Epithelial cell of esophagus (primary cell): Measurements from ENCODE around the gene FARP1.

Source experiments
- DNase-seq: peaks from one replicate; pipeline ENCODE4 v3.0.0; 2010; ENCODE audit warnings: low read depth
- H3K4me3 ChIP-seq: 2 replicates; pipeline ENCODE4 v1.5.1; 2011; ENCODE audit warnings: mild to moderate bottlenecking, low read length, control low read depth
- TF ChIP-seq, protein P1 (sequence below): IDR thresholded peaks from 2 replicates; pipeline ENCODE4 v1.5.1; 2011; ENCODE audit warnings: low read depth, mild to moderate bottlenecking, low read length, control low read depth, inconsistent platforms; ENCODE audit not compliant: insufficient read depth; ENCODE audit errors: missing control alignments

Gene FARP1

DNA sequence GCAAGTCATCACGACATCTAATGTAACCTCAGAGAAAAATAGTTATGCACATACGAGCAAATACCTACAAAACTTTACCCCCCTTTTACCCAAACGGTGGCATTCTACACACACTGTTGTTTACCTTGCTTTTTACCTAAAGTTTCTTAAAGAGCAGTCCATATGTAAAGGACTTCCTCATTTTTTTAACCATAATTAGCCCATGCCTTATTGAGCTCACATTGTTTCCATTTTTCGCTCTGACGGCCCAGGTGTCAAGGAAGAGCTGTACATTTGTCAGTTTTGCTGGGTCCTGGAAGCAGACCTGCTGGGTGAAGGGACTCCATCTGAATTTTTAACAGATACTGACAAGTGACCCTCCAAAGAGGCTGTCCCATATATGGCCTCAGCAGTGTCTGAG, 344.6 kb downstream of the FARP1 start:
- TF ChIP-seq, protein P1, sequence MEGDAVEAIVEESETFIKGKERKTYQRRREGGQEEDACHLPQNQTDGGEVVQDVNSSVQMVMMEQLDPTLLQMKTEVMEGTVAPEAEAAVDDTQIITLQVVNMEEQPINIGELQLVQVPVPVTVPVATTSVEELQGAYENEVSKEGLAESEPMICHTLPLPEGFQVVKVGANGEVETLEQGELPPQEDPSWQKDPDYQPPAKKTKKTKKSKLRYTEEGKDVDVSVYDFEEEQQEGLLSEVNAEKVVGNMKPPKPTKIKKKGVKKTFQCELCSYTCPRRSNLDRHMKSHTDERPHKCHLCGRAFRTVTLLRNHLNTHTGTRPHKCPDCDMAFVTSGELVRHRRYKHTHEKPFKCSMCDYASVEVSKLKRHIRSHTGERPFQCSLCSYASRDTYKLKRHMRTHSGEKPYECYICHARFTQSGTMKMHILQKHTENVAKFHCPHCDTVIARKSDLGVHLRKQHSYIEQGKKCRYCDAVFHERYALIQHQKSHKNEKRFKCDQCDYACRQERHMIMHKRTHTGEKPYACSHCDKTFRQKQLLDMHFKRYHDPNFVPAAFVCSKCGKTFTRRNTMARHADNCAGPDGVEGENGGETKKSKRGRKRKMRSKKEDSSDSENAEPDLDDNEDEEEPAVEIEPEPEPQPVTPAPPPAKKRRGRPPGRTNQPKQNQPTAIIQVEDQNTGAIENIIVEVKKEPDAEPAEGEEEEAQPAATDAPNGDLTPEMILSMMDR, result no peak
- DNase-seq, result no peak
- no peak overlapping the region for H3K4me3 ChIP-seq

DNA sequence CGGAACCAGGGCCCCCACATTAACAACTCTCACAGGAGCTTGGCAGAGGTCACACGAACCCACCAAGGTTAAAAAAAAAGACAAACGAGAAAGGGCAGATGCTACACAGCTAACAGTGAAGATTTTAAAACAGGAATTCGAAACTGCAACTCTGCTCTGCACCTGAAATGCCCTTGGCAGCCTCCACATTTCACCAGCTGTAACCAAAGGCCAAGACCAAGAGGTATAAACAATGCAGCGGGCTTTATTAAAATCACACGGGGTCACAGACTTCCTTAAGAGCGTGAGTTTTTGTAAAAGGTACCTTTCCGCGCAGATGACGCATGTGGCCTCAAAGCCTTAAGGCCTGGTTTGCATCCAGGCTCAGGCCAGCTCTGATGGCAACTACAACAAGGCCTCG, 345.8 kb downstream of the FARP1 start:
- no peak for DNase-seq
- H3K4me3 ChIP-seq, result no peak overlapping the region
- TF ChIP-seq, protein P1, result no peak

DNA sequence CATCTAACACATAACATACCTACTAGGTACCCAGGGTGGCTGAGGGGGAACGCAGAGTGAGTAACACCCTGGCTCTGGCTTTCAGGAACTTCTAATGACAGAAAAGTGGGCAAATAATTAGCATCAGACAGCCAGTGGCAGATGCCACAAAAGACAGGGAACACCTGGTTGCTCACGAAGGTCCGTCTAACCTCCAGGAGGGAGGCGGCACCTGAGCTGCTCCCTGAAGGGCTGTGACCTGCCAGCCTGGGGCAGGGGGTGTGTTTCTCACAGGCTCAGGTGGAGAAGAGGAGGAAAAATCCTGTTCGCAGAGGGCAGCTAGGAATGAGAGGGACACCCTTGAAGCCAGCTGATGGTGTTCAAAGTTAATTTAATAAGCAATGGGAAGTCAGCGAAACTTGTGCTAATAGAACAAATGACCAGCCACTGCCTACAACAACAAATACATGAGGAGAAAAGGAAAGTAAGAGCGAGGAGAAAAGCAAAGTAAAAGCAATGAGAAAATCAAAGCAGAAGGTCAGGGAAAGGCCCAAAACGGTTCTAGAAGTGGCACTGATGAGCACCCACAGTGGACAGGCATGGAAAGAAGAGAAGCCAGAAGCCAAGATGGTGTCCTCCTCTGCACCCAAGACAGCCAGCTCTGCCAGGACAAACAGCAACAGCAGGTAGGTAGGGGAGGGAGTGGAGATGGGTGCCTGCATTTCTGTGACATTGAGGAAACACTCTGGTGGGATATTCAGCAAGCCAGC, 346.7 kb downstream of the FARP1 start:
- no peak for DNase-seq
- TF ChIP-seq, protein P1, result no peak
- H3K4me3 ChIP-seq, result no peak overlapping the region

DNA sequence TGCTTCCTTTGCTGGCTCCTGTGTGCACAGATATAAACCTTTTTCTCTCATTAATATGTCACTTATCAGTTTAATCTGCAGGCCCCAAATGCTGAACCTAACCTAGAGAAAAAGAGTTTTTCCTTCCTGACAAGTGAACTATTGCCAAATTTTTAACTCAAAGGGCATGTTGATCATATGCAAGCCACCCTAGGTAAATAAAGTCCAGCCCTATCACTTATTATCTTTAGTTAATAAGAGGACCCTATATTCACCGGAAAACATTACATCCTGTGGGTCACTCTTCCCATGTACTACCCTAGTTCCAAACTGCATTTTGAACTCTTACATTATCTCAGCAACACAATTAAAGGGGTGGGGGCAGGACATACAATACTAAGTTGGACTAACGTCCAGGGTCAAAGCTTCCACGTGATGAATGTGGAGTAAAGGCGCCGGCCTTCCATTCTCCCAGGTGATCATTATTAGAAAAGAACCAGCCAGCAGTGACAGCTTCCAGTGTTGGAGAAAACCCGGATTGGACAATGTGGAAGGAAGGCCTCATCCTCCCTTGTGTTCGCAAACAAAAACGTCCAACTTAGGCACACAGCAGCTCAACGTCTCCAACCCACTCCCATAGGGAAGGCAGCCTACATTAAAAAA, 347.4 kb downstream of the FARP1 start:
- H3K4me3 ChIP-seq, result no peak overlapping the region
- TF ChIP-seq, protein P1, result no peak
- DNase-seq, result no peak

DNA sequence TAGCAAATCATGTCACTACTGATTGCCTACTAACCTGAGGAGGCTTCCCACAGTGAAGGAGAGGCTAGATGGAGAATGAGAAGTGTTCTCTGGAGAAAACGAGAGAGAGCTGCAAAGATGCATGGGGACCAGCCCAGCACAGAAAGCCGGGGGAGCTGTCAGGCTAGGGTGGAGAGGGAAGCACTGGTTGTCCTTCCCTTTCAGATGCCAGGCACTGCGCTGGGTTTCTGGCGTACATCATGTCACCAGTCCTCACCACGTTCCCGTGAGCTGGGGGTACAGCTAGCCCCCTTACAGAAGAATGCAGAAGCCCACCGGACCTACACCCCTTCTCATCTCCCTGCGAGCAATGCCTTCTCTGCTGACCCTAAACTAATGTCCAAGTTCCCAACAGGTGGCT, 348.0 kb downstream of the FARP1 start:
- no peak for DNase-seq
- TF ChIP-seq, protein P1, result no peak
- H3K4me3 ChIP-seq, result no peak overlapping the region

DNA sequence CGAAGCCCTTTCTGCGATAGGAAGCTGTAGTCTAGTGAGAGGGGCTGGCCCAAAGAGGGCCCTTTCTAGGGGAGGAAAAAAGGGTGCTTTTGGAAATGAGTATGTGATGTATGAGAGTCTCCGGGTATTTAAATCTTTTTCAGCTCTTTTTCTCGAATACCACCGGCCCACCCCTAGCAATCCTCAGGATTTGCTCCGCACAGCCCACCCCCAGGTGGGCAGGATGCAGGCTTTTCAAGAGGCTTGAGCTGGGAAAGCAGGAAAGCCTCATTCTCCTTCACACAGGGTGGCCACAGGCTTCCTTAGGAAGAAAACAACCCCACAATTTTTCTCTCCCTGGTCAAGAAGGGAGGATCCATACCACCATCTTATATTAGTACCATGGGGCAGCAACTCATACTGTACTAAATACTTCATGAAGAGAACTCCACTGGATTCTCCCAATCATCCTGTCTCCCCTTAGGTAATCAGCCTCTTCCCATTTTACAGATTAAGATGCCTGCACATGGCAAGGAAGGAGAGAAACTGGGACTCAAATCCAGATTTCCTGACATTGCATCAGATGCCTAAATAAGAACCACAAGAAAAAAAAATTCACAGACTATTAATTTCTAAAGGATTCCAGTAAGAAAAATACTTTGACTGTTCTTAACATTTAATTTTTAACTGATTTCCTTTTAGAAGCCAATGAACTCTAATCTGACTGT, 349.6 kb downstream of the FARP1 start:
- no peak for DNase-seq
- TF ChIP-seq, protein P1, result no peak
- H3K4me3 ChIP-seq, result no peak overlapping the region
